COLO668 (cell line): ENCODE results near the gene PHPT1.
"Not testable (repeated sequence)": the region's sequence is repeated elsewhere in the genome, so short reads cannot be mapped to it uniquely, and the experiment has no call there.

Source experiments
- DNase-seq: peaks from one replicate; lab custom pipeline; 2025; ENCODE audit not compliant: unreplicated experiment; lab: John Stamatoyannopoulos, UW

The PHPT1 gene

GRCh38 chr9:136823136-136824046, 25.8 kb upstream of the PHPT1 start:
- peak; percentile 56 for DNase-seq

- DNase-seq = no peak
Observed at GRCh38 chr9:136824496-136825225, 24.5 kb upstream of the PHPT1 start.

GRCh38 chr9:136825295-136826187, 23.7 kb upstream of the PHPT1 start:
- no peak for DNase-seq

GRCh38 chr9:136826188-136826541, 23.0 kb upstream of the PHPT1 start:
- no peak for DNase-seq

GRCh38 chr9:136826703-136827582, 22.3 kb upstream of the PHPT1 start:
- no peak for DNase-seq

- DNase-seq = no peak
Observed at GRCh38 chr9:136827794-136828473, 21.3 kb upstream of the PHPT1 start.

GRCh38 chr9:136828474-136829140, 20.6 kb upstream of the PHPT1 start:
- no peak for DNase-seq

GRCh38 chr9:136829412-136829811, 19.8 kb upstream of the PHPT1 start:
- no peak for DNase-seq

GRCh38 chr9:136829981-136830885, 19.0 kb upstream of the PHPT1 start:
- no peak for DNase-seq

GRCh38 chr9:136831002-136831719, 18.0 kb upstream of the PHPT1 start:
- DNase-seq = no peak

GRCh38 chr9:136831720-136832104, 17.5 kb upstream of the PHPT1 start:
- no peak for DNase-seq

- DNase-seq = no peak
Observed at GRCh38 chr9:136832581-136832980, 16.6 kb upstream of the PHPT1 start.

GRCh38 chr9:136833381-136834048, 15.7 kb upstream of the PHPT1 start:
- DNase-seq = not testable (repeated sequence)

- DNase-seq = no peak
Observed at GRCh38 chr9:136835162-136835931, 13.9 kb upstream of the PHPT1 start.

GRCh38 chr9:136835932-136836904, 13.0 kb upstream of the PHPT1 start:
- DNase-seq = no peak
